Smooth muscle cell (in vitro differentiated cells): ENCODE measurements around the gene FOXP1. TPM values are rescaled to one million over a fixed set of nuclear protein-coding genes. Genes with fewer than 3 reads are reported as not detected.
A peak's percentile ranks its signal among the peaks of the same experiment; 100 is the strongest.

Experiments
- DNase-seq: peaks from one replicate; lab custom pipeline; 2025; ENCODE audit not compliant: unreplicated experiment; lab: John Stamatoyannopoulos, UW
- H2AFZ ChIP-seq: fragments of 200-600 bp; sonication (generic); 2 replicates; pipeline ENCODE4 v1.6.0; 2016; ENCODE audit warnings: antibody characterized with exemption, low read depth, mild to moderate bottlenecking
- H3F3A ChIP-seq: fragments of 200-600 bp; sonication (generic); 2 replicates; pipeline ENCODE4 v1.6.0; 2017; ENCODE audit warnings: antibody characterized with exemption, low read depth
- H3K27ac ChIP-seq: fragments of 200-600 bp; sonication (generic); 2 replicates; pipeline ENCODE4 v1.5.1; 2016; ENCODE audit warnings: low read depth, mild to moderate bottlenecking
- H3K27me3 ChIP-seq: fragments of 200-600 bp; sonication (generic); 2 replicates; pipeline ENCODE4 v1.6.1; 2016; ENCODE audit warnings: low read depth, mild to moderate bottlenecking
- H3K36me3 ChIP-seq: fragments of 200-600 bp; sonication (generic); 2 replicates; pipeline ENCODE4 v1.5.1; 2016; ENCODE audit warnings: low read depth
- H3K4me1 ChIP-seq: fragments of 200-600 bp; sonication (generic); 2 replicates; pipeline ENCODE4 v1.5.1; 2016; ENCODE audit warnings: low read depth
- H3K4me2 ChIP-seq: fragments of 200-600 bp; sonication (generic); 2 replicates; pipeline ENCODE4 v1.6.0; 2016; ENCODE audit warnings: mild to moderate bottlenecking
- H3K4me3 ChIP-seq: fragments of 200-600 bp; sonication (generic); 2 replicates; pipeline ENCODE4 v1.5.1; 2016; ENCODE audit warnings: mild to moderate bottlenecking
- H3K79me2 ChIP-seq: fragments of 200-600 bp; sonication (generic); 2 replicates; pipeline ENCODE4 v1.6.0; 2016; ENCODE audit warnings: low read depth, mild to moderate bottlenecking
- H3K9ac ChIP-seq: fragments of 200-600 bp; sonication (generic); 2 replicates; pipeline ENCODE4 v1.6.0; 2016; ENCODE audit warnings: low read depth
- H3K9me3 ChIP-seq: fragments of 200-600 bp; sonication (generic); replicated peaks from 2 replicates; pipeline ENCODE4 v1.5.1; 2016; ENCODE audit warnings: low read depth
- H4K20me1 ChIP-seq: fragments of 200-600 bp; sonication (generic); 2 replicates; pipeline ENCODE4 v1.6.0; 2016; ENCODE audit warnings: low read depth
- WGBS: methylation state at CpG from one replicate; pipeline ENCODE4 v1.1.7; 2016; ENCODE audit warnings: low lambda C conversion rate; 5-methylcytosine and 5-hydroxymethylcytosine counted together
- polyA plus RNA-seq: library from polyadenylated mRNA; unstranded; fragments of >200 nt; fragmentation: Nextera tagmentation; extraction: Ambion mirVana; gene quantifications from 2 replicates; pipeline ENCODE4 v1.2.1, GENCODE V29; 2016
- total RNA-seq: library from RNA; depleted of rRNA; stranded (reverse); fragments of >200 nt; gene quantifications from 2 replicates; pipeline ENCODE4 v1.2.3, GENCODE V29; 2014
- TF ChIP-seq, protein P1 (sequence below): fragments of 200-600 bp; sonication (generic); IDR thresholded peaks from 2 replicates; pipeline ENCODE4 v1.5.1; 2017; ENCODE audit warnings: borderline replicate concordance, mild to moderate bottlenecking, antibody characterized with exemption; ENCODE audit not compliant: insufficient read depth, poor library complexity, severe bottlenecking

The FOXP1 gene
- total and polyA plus RNA-seq, 2 experiments from 2014 or later, result 40.9 to 68.0 TPM

DNA sequence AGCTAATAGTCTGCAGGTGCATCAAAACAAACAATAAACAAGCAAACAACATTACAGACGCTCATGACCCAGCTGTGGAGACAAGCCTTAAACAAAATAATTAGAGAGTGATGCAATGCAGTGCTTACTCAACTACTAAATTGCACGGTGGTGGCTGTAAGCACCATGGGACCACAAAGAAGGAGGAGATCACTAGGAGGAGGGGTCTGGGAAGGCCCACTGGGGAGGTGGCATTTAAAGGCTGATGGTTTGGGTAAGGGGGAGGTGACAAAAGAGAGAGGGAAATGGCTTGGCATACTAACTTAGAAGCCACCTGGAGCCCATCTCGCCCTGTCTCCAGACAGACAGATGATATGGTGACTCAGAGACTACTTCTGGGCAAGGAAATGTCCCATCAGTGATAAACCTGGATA, 516.7 kb downstream of the FOXP1 start:
- Histone ChIP-seq H3K27me3 (no peaks in the 10 kb centered on the region), H3K9ac (no peak overlapping the region), H3K4me1 (peaks cover 54% of the 10 kb centered on the region), H3K4me3 (no peak overlapping the region), H3K36me3 (no peaks in the 10 kb centered on the region), H3K9me3 (no peaks in the 10 kb centered on the region), H2AFZ (no peak overlapping the region), H4K20me1 (peaks cover 68% of the 10 kb centered on the region), H3K4me2 (peak overlapping the region; percentile 98), H3K27ac (peak overlapping the region; percentile 48), H3F3A (no peaks in the 10 kb centered on the region), H3K79me2 (peaks cover 28% of the 10 kb centered on the region)
- TF ChIP-seq, protein P1, sequence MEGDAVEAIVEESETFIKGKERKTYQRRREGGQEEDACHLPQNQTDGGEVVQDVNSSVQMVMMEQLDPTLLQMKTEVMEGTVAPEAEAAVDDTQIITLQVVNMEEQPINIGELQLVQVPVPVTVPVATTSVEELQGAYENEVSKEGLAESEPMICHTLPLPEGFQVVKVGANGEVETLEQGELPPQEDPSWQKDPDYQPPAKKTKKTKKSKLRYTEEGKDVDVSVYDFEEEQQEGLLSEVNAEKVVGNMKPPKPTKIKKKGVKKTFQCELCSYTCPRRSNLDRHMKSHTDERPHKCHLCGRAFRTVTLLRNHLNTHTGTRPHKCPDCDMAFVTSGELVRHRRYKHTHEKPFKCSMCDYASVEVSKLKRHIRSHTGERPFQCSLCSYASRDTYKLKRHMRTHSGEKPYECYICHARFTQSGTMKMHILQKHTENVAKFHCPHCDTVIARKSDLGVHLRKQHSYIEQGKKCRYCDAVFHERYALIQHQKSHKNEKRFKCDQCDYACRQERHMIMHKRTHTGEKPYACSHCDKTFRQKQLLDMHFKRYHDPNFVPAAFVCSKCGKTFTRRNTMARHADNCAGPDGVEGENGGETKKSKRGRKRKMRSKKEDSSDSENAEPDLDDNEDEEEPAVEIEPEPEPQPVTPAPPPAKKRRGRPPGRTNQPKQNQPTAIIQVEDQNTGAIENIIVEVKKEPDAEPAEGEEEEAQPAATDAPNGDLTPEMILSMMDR, result no peak
- DNase-seq, result no peak
- 18% methylated on average over 3 of the region's 3 CpGs for WGBS

DNA sequence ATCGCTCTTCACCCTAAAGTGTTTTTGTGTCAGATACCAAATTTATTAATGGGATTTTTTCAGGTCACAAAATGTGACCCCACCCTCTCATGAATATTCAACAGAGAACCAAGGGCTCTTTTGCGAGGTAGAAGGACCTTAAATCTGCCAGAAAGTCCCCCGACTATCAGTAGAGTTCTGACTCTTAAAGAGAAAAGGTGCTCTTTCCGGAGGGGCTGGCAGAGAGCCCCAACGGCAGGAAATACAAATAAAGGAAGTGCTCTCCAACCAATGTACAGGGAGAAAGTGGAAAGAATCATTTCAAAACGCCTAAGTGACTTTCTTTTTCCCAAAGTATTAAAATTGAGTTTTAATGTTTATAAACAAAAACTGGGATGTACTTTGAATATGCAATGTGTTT, 517.2 kb downstream of the FOXP1 start:
- Histone ChIP-seq H3K79me2 (peaks cover 33% of the 10 kb centered on the region), H3F3A (no peaks in the 10 kb centered on the region), H2AFZ (no peak overlapping the region), H3K4me1 (peaks cover 54% of the 10 kb centered on the region), H3K4me2 (peak overlapping the region; percentile 98), H4K20me1 (peaks cover 73% of the 10 kb centered on the region), H3K4me3 (no peak overlapping the region), H3K36me3 (no peaks in the 10 kb centered on the region), H3K27ac (peak overlapping the region; percentile 48), H3K9ac (peak overlapping the region; percentile 7), H3K27me3 (no peaks in the 10 kb centered on the region), H3K9me3 (no peaks in the 10 kb centered on the region)
- TF ChIP-seq, protein P1, result no peak
- 23% methylated on average over 6 of the region's 6 CpGs for WGBS
- no peak for DNase-seq

DNA sequence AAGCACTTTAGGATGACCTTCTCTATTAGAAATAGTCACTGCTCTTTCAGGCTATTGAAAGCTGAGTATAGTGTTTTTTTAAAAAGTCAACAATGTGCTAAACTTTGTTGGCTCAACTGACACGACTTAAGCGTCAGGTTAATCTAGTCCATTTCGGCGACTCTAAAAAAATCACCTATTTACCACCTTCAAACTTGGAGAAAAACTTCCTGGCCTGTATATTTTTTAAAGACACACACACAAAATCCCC, 517.8 kb downstream of the FOXP1 start:
- peak overlapping the region; percentile 80 for H3K4me3 ChIP-seq
- no peaks in the 10 kb centered on the region for H3K36me3 ChIP-seq
- no peaks in the 10 kb centered on the region for H3K9me3 ChIP-seq
- TF ChIP-seq, protein P1, result no peak
- no peak for DNase-seq
- no peaks in the 10 kb centered on the region for H3F3A ChIP-seq
- peaks cover 48% of the 10 kb centered on the region for H3K4me1 ChIP-seq
- 14% methylated on average over 4 of the region's 4 CpGs for WGBS
- H4K20me1 ChIP-seq, result peaks cover 73% of the 10 kb centered on the region
- peak overlapping the region; percentile 48 for H3K27ac ChIP-seq
- H2AFZ ChIP-seq, result no peak overlapping the region
- H3K9ac ChIP-seq, result peak overlapping the region; percentile 78
- H3K79me2 ChIP-seq, result peaks cover 40% of the 10 kb centered on the region
- H3K27me3 ChIP-seq, result no peaks in the 10 kb centered on the region
- H3K4me2 ChIP-seq, result peak overlapping the region; percentile 98

DNA sequence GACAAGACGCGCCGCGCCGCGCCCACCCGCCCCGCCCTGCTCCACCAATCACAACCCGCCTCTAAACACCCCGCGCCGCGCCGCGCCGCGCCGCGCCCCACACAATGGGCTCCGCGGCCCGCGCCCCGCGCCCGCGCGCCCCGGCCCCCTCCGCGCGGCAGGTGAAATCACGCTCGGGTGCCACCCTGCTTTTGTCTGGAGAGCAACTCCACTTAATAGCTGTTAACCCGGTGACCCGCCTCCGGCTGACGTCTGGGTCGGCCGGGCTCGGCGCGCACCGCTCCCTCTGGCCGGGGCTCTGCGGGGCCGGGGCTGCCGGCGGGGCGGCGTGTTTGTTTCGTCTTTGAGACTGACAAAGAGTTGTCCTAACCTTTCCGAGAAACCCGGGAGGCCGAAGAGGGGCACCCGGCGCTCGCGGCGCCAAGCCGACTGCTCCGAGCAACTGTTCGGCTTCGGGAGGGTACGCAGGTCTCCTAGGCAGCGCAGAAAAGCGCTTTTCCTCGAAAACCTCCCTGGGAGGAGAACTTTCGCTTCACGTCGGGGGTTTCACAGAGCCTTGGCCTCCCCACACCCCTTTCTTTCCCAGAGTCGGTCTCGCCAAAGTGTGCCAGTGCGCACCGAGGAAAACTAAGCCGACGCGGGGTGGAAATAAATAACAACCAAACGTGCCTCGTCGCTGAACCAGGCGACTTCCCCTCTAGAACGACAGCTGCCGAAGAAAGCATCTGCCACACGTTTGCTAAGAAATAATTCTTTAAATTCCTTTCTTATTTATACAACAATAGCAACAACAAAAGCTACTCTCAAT, 518.4 kb downstream of the FOXP1 start:
- DNase-seq, result no peak
- H3F3A ChIP-seq, result no peaks in the 10 kb centered on the region
- H3K9ac ChIP-seq, result peak overlapping the region; percentile 78
- no peaks in the 10 kb centered on the region for H3K36me3 ChIP-seq
- H3K4me2 ChIP-seq, result peak overlapping the region; percentile 98
- peaks cover 74% of the 10 kb centered on the region for H4K20me1 ChIP-seq
- peak overlapping the region; percentile 59 for H2AFZ ChIP-seq
- H3K4me1 ChIP-seq, result peaks cover 43% of the 10 kb centered on the region
- H3K27me3 ChIP-seq, result no peaks in the 10 kb centered on the region
- WGBS, result under 1% methylated on average over 62 of the region's 85 CpGs
- H3K79me2 ChIP-seq, result peaks cover 45% of the 10 kb centered on the region
- TF ChIP-seq, protein P1, result no peak
- peak overlapping the region; percentile 48 for H3K27ac ChIP-seq
- peak overlapping the region; percentile 80 for H3K4me3 ChIP-seq
- H3K9me3 ChIP-seq, result no peaks in the 10 kb centered on the region
